Hematopoietic multipotent progenitor cell treated with erythropoietin and hydrocortisone succinate and interleukin-3 and kit ligand, for 8 days (in vitro differentiated cells): Measurements from ENCODE around the gene FBN2.
"Not testable (repeated sequence)": the region's sequence is repeated elsewhere in the genome, so short reads cannot be mapped to it uniquely, and the experiment has no call there.

Experiments
- DNase-seq: peaks from one replicate; pipeline ENCODE4 v3.0.0-alpha.2; 2015

The FBN2 gene

GRCh38 chr5:128349044-128349858 is 188.8 kb downstream of the FBN2 start:
- DNase-seq, result no peak

- DNase-seq, result no peak
Measured at GRCh38 chr5:128346038-128346437, 192.0 kb downstream of the FBN2 start.

GRCh38 chr5:128345247-128345646 is 192.8 kb downstream of the FBN2 start:
- no peak for DNase-seq

- DNase-seq, result no peak
Measured at GRCh38 chr5:128343168-128343567, 194.9 kb downstream of the FBN2 start.

- no peak for DNase-seq
Measured at GRCh38 chr5:128341056-128341455, 197.0 kb downstream of the FBN2 start.

GRCh38 chr5:128340648-128341047 is 197.4 kb downstream of the FBN2 start:
- DNase-seq, result no peak

GRCh38 chr5:128339585-128339984 is 198.5 kb downstream of the FBN2 start:
- DNase-seq, result no peak

GRCh38 chr5:128338649-128339048 is 199.4 kb downstream of the FBN2 start:
- DNase-seq, result no peak

- no peak for DNase-seq
Measured at GRCh38 chr5:128335339-128335738, 202.7 kb downstream of the FBN2 start.

- DNase-seq, result no peak
Measured at GRCh38 chr5:128334010-128334716, 203.9 kb downstream of the FBN2 start.

- DNase-seq, result no peak
Measured at GRCh38 chr5:128331261-128331660, 206.8 kb downstream of the FBN2 start.

GRCh38 chr5:128329386-128329939 is 208.6 kb downstream of the FBN2 start:
- no peak for DNase-seq

GRCh38 chr5:128328446-128328845 is 209.6 kb downstream of the FBN2 start:
- DNase-seq, result no peak

- no peak for DNase-seq
Measured at GRCh38 chr5:128328007-128328406, 210.0 kb downstream of the FBN2 start.

- not testable (repeated sequence) for DNase-seq
Measured at GRCh38 chr5:128321418-128321817, 216.6 kb downstream of the FBN2 start.

GRCh38 chr5:128318691-128319090 is 219.4 kb downstream of the FBN2 start:
- DNase-seq, result no peak

- DNase-seq, result no peak
Measured at GRCh38 chr5:128317481-128317880, 220.6 kb downstream of the FBN2 start.

GRCh38 chr5:128315671-128316070 is 222.4 kb downstream of the FBN2 start:
- no peak for DNase-seq

- DNase-seq, result no peak
Measured at GRCh38 chr5:128305341-128305740, 232.7 kb downstream of the FBN2 start.

GRCh38 chr5:128304791-128305190 is 233.3 kb downstream of the FBN2 start:
- DNase-seq, result no peak

- no peak for DNase-seq
Measured at GRCh38 chr5:128304088-128304487, 234.0 kb downstream of the FBN2 start.

- DNase-seq, result no peak
Measured at GRCh38 chr5:128303593-128303992, 234.5 kb downstream of the FBN2 start.

- no peak for DNase-seq
Measured at GRCh38 chr5:128300181-128300580, 237.9 kb downstream of the FBN2 start.
